WTC11 (cell line): Measurements from ENCODE around the gene OR4K5.

ENCODE experiments used
- ATF2 ChIP-seq: sonication (generic); formaldehyde crosslinking; IDR thresholded peaks from 2 replicates; pipeline ENCODE4 v1.8.1; 2022; ENCODE audit warnings: low read depth, missing genetic modification reagents, borderline replicate concordance
- CTCF ChIP-seq: fragments of 200-600 bp; IDR thresholded peaks from 2 replicates; pipeline ENCODE4 v1.8.0; 2022; ENCODE audit warnings: antibody characterized with exemption
- E2F5 ChIP-seq: sonication (generic); formaldehyde crosslinking; IDR thresholded peaks from 2 replicates; pipeline ENCODE4 v1.8.1; 2022; ENCODE audit warnings: mild to moderate bottlenecking, moderate library complexity, missing genetic modification reagents
- EMX1 ChIP-seq: fragments of 250-450 bp; sonication (Bioruptor Pico); IDR thresholded peaks from 2 replicates; pipeline ENCODE4 v1.8.0; 2021; ENCODE audit warnings: mild to moderate bottlenecking
- MAX ChIP-seq: sonication (generic); formaldehyde crosslinking; IDR thresholded peaks from 2 replicates; pipeline ENCODE4 v1.8.0; 2022; ENCODE audit warnings: mild to moderate bottlenecking, missing genetic modification reagents
- PRDM15 ChIP-seq: sonication (generic); formaldehyde crosslinking; IDR thresholded peaks from 2 replicates; pipeline ENCODE4 v1.8.0; 2022; ENCODE audit warnings: missing genetic modification reagents
- SP1 ChIP-seq: sonication (generic); formaldehyde crosslinking; conservative IDR thresholded peaks from 2 replicates; pipeline ENCODE4 v1.8.1; 2022; ENCODE audit warnings: missing genetic modification reagents

- no peak for TF ChIP-seq CTCF
- no peak for TF ChIP-seq MAX (CRISPR knock-in tag)
- TF ChIP-seq E2F5 (CRISPR knock-in tag) = no peak
- TF ChIP-seq EMX1 (CRISPR knock-in tag) = no peak
- TF ChIP-seq ATF2 (CRISPR knock-in tag) = no peak
- no peak for TF ChIP-seq PRDM15 (CRISPR knock-in tag)
- no peak for TF ChIP-seq SP1
These were observed 21.3 kb downstream of the OR4K5 start for GRCh38 chr14:19941668-19942067.
